K562 (cell line): Measurements from ENCODE around the gene RIN3. TPM values are rescaled to one million over a fixed set of nuclear protein-coding genes. Genes with fewer than 3 reads are reported as not detected.

Experiments used
- ATAC-seq: fragments of 200-7000 bp; cut with Tn5 transposase; 3 replicates; pipeline ENCODE4 v1.9.1; 2020; ENCODE audit warnings: moderate library complexity
- BruUV-seq: library from RNA; stranded (reverse); fragments of 400-500 nt; replicated peaks from 2 replicates; lab custom pipeline; 2021; lab: Mats Ljungman, UMichigan
- CTCF ChIA-PET: fragments of 300-600 bp; formaldehyde crosslinking; extraction: SDS; loops from one replicate; lab custom pipeline; 2021; ENCODE audit warnings: low intra/inter-chr PET ratio; lab: Yijun Ruan, JAX
- POLR2A ChIA-PET: fragments of 300-600, 350-650 bp; sonication (Branson Sonifier 250); formaldehyde crosslinking; extraction: SDS; loops from one replicate; lab custom pipeline; 2021; ENCODE audit warnings: antibody characterized with exemption, inconsistent platforms; lab: Yijun Ruan, JAX
- DNase-seq, 4 experiments: peaks; one replicate each; pipeline versions ENCODE4 v3.0.0 to v3.0.0-alpha.2; 2011 to 2018; ENCODE audit warnings: low spot score in 3 of 4, mixed read lengths in 3 of 4; ENCODE audit errors: extremely low read depth in 1 of 4
- FAIRE-seq: peaks from 2 replicates; lab custom pipeline; 2011; peaks lifted over from hg19 to GRCh38; lab: Jason Lieb, UNC
- H2AFZ ChIP-seq: 2 replicates; pipeline ENCODE4 v1.6.0; 2011; ENCODE audit warnings: low read depth, low read length, control low read depth, inconsistent platforms
- H3K27ac ChIP-seq: fragments of 200-600 bp; 3 replicates; pipeline ENCODE4 v1.8.0; 2011; ENCODE audit warnings: low read depth, mild to moderate bottlenecking, control low read depth, inconsistent platforms, low read length, moderate library complexity, mixed read lengths; ENCODE audit errors: extremely low read depth
- H3K27me3 ChIP-seq, 2 experiments: fragments of 300-600 bp in 1 of 2; 2 replicates in 1 of 2; 3 replicates in 1 of 2; pipeline versions ENCODE4 v1.6.0 to v1.8.0; 2011; ENCODE audit warnings: inconsistent platforms in 2 of 2, low read length in 2 of 2, mild to moderate bottlenecking in 1 of 2, mixed read lengths in 1 of 2, moderate library complexity in 1 of 2; ENCODE audit not compliant: control insufficient read depth in 2 of 2, insufficient read depth in 2 of 2
- H3K36me3 ChIP-seq: fragments of 300-600 bp; 3 replicates; pipeline ENCODE4 v1.8.0; 2011; ENCODE audit warnings: mild to moderate bottlenecking, low read length, inconsistent platforms; ENCODE audit not compliant: control insufficient read depth, insufficient read depth
- H3K4me1 ChIP-seq, 2 experiments: fragments of 200-600 bp in 1 of 2; replicated peaks in 1 of 2; 2 replicates in 1 of 2; 3 replicates in 1 of 2; pipeline versions ENCODE4 v1.5.1 to v1.8.0; 2011; ENCODE audit warnings: inconsistent platforms in 2 of 2, low read length in 2 of 2, mild to moderate bottlenecking in 1 of 2, mixed read lengths in 1 of 2, moderate library complexity in 1 of 2; ENCODE audit not compliant: control insufficient read depth in 2 of 2, insufficient read depth in 2 of 2
- H3K4me2 ChIP-seq: 2 replicates; pipeline ENCODE4 v1.6.1; 2011; ENCODE audit warnings: low read length, control low read depth, inconsistent platforms, mixed read lengths; ENCODE audit not compliant: insufficient read depth
- H3K4me3 ChIP-seq: fragments of 200-600 bp; sonication (generic), shearing (Covaris generic); 2 replicates; pipeline ENCODE4 v1.5.1; 2016; ENCODE audit warnings: control low read depth, inconsistent platforms
- H3K79me2 ChIP-seq: fragments of 200-600 bp; 3 replicates; pipeline ENCODE4 v1.8.0; 2011; ENCODE audit warnings: low read length, inconsistent platforms; ENCODE audit not compliant: control insufficient read depth, insufficient read depth
- H3K9ac ChIP-seq, 2 experiments: 2 replicates each; pipeline versions ENCODE4 v1.6.0 to v1.6.1; 2011; ENCODE audit warnings: low read depth in 2 of 2, low read length in 2 of 2, control low read depth in 1 of 2, inconsistent platforms in 1 of 2, mild to moderate bottlenecking in 1 of 2, mixed read lengths in 1 of 2; ENCODE audit not compliant: insufficient read depth in 1 of 2
- H3K9me1 ChIP-seq: one replicate; pipeline ENCODE4 v1.6.0; 2011; ENCODE audit warnings: inconsistent platforms, mild to moderate bottlenecking, low read length, moderate library complexity; ENCODE audit not compliant: control insufficient read depth, insufficient read depth
- H3K9me3 ChIP-seq: replicated peaks from 2 replicates; pipeline ENCODE4 v1.5.1; 2011; ENCODE audit warnings: low read depth, low read length, inconsistent platforms; ENCODE audit not compliant: control insufficient read depth, insufficient read depth
- H4K20me1 ChIP-seq: replicated peaks from 2 replicates; pipeline ENCODE4 v1.6.1; 2011; ENCODE audit warnings: low read length, inconsistent platforms, mixed read lengths; ENCODE audit not compliant: control insufficient read depth, insufficient read depth
- DACH1 ChIP-seq: fragments of 450-650 bp; IDR thresholded peaks from 2 replicates; pipeline ENCODE4 v1.6.1; 2018; ENCODE audit not compliant: partially characterized antibody
- ELF4 ChIP-seq: fragments of 450-650 bp; formaldehyde crosslinking; IDR thresholded peaks from 2 replicates; pipeline ENCODE4 v1.4.0; 2022; ENCODE audit warnings: missing genetic modification characterization
- FOS ChIP-seq: IDR thresholded peaks from 3 replicates; pipeline ENCODE4 v1.6.1; 2011; ENCODE audit not compliant: insufficient read length; ENCODE audit errors: extremely low read depth
- MAFG ChIP-seq: fragments of 450-650 bp; conservative IDR thresholded peaks from 2 replicates; pipeline ENCODE4 v1.6.1; 2016; ENCODE audit warnings: missing genetic modification characterization, missing compliant biosample characterization
- NR1H2 ChIP-seq: sonication (generic); formaldehyde crosslinking; IDR thresholded peaks from 2 replicates; pipeline ENCODE4 v1.4.0; 2020; ENCODE audit warnings: mild to moderate bottlenecking, missing genetic modification reagents
- RBBP5 ChIP-seq: fragments of 200-600 bp; sonication (generic); IDR thresholded peaks from 2 replicates; pipeline ENCODE4 v1.6.1; 2012; ENCODE audit warnings: borderline replicate concordance, mild to moderate bottlenecking, low read length, control low read depth, inconsistent platforms; ENCODE audit not compliant: insufficient read depth, poor library complexity, severe bottlenecking
- ZKSCAN1 ChIP-seq: fragments of 150-350 bp; IDR thresholded peaks from 2 replicates; pipeline ENCODE4 v1.6.1; 2016; ENCODE audit warnings: low read depth, low read length
- ZNF41 ChIP-seq: fragments of 250-450 bp; sonication (Bioruptor Pico); conservative IDR thresholded peaks from 2 replicates; pipeline ENCODE4 v1.4.0; 2020; ENCODE audit warnings: mild to moderate bottlenecking
- ZNF589 ChIP-seq: fragments of 200-800 bp; sonication (Bioruptor generic); IDR thresholded peaks from 2 replicates; pipeline ENCODE4 v1.6.1; 2016; ENCODE audit warnings: low read depth, missing genetic modification characterization, missing compliant biosample characterization
- ZNF695 ChIP-seq: fragments of 450-650 bp; formaldehyde crosslinking; IDR thresholded peaks from 2 replicates; pipeline ENCODE4 v1.4.0; 2020; ENCODE audit warnings: mild to moderate bottlenecking, moderate library complexity
- WGBS: fragments of 100-300 bp; shearing (Covaris generic); methylation state at CpG from one replicate; pipeline ENCODE4 v1.1.6; 2016; ENCODE audit warnings: low coverage, mixed read lengths; ENCODE audit not compliant: insufficient coverage; ENCODE audit errors: missing lambda C conversion rate; 5-methylcytosine and 5-hydroxymethylcytosine counted together
- in situ Hi-C: fragments of 300-500 bp; cut with MboI; formaldehyde crosslinking; loops from 4 replicates; pipeline ENCODE4 v1.15.0; 2018; ENCODE audit warnings: inconsistent platforms, mixed read lengths
- intact Hi-C: fragments of 100-400 bp; cut with micrococcal nuclease; formaldehyde crosslinking; loops from 2 replicates; pipeline ENCODE4 v1.14.2; 2022
- polyA plus RNA-seq, 8 experiments: library from polyadenylated mRNA; depleted of rRNA in 4 of 8; stranded (reverse) in 5 of 8; unstranded in 3 of 8; fragments of >200 nt; fragmentation: Nextera tagmentation in 2 of 8; fragmentation: Illumina TruSeq in 1 of 8; extraction: Ambion mirVana in 2 of 8; extraction: Trizol in 1 of 8; gene quantifications; 2 replicates each; pipeline versions ENCODE4 v1.2.1 to v1.2.3, GENCODE V29; 2011 to 2014; ENCODE audit warnings: inconsistent platforms in 1 of 8, missing spikeins in 1 of 8
- total RNA-seq, 7 experiments: library from RNA; depleted of rRNA in 6 of 7; stranded (reverse); fragments of >200 nt in 6 of 7; fragmentation: Illumina TruSeq in 2 of 7; extraction: Trizol in 2 of 7; gene quantifications; 2 replicates each; pipeline versions ENCODE4 v1.2.1 to v1.2.3, GENCODE V29; 2011 to 2021; ENCODE audit warnings: low replicate concordance in 1 of 7
- TF ChIP-seq, protein P1 (sequence below): fragments of 450-650 bp; formaldehyde crosslinking; IDR thresholded peaks from 2 replicates; pipeline ENCODE4 v1.4.0; 2022; ENCODE audit warnings: missing genetic modification characterization
- TF ChIP-seq, protein P2 (sequence below): fragments of 250-450 bp; sonication (Bioruptor Pico); IDR thresholded peaks from 2 replicates; pipeline ENCODE4 v1.5.0; 2020; ENCODE audit warnings: mild to moderate bottlenecking, borderline replicate concordance
- TF ChIP-seq, protein P3 (sequence below): IDR thresholded peaks from 3 replicates; pipeline ENCODE4 v1.6.1; 2011; ENCODE audit warnings: borderline replicate concordance, mild to moderate bottlenecking, moderate library complexity; ENCODE audit not compliant: insufficient read length; ENCODE audit errors: extremely low read depth

RIN3 gene
- total and polyA plus RNA-seq, 9 of the 15 experiments (the other 6 are each of a cell fraction or from before 2014, with no cell fraction given): 0.01 to 0.49 (median 0.08) TPM; not detected in 5

DNA sequence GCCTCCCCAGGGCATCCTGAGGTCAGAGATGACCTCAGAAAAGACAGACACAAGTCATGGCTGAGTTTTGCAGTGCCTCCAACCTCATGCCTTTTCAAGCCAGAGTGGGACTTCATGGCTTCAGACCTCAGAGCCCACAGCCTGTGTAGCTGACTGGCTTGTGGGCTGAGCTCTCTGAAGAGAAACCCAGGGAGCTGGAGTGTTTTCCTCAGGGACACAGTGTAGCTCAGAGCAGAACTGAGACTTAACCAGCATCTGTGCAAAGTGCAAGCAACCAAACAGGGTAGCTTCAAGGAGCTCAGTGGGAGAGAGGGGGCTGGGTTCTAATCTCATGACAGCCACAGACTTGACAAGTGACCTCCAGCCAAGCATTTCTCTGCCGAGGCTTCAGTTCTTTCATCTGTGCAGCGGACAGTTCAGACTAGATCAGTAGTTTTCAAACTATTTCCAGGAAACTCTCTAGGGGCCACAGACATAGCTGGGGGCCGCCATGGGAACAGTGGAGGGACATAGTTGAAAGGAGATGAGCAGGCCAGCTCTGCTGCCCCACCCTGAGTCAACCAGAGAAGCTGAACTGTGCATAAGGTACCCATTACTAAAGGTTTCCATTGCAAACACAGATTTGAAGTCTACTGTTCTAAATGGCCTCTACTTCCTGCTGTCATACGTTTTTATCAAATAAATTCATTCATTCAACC is 154.8 kb downstream of the RIN3 start:
- FAIRE-seq (no peak), ATAC-seq (no peak), DNase-seq (no peak)
- no peaks in the 10 kb centered on the region for H3K79me2 ChIP-seq
- BruUV-seq: no TSS peak
- no peak overlapping the region for H3K9ac ChIP-seq
- POLR2A ChIA-PET: no interaction called here
- peaks cover 3 to 4% of the 10 kb centered on the region in 2 experiments; a peak in 2 of 5 replicates for H3K27me3 ChIP-seq
- H3K9me1 ChIP-seq: peaks cover 3% of the 10 kb centered on the region
- H2AFZ ChIP-seq: no peak overlapping the region
- in situ Hi-C loops (no loop called here), intact Hi-C loops (no loop called here)
- no peak overlapping the region for H3K27ac ChIP-seq
- no peak overlapping the region for H3K4me2 ChIP-seq
- no peak overlapping the region for H3K4me3 ChIP-seq
- no peaks in the 10 kb centered on the region for H3K9me3 ChIP-seq
- WGBS: 2% methylated on average over 4 of the region's 4 CpGs
- no peaks in the 10 kb centered on the region for H4K20me1 ChIP-seq
- no peaks in the 10 kb centered on the region; a peak in 3 of 5 replicates for H3K4me1 ChIP-seq
- CTCF ChIA-PET: no interaction called here
- no peaks in the 10 kb centered on the region for H3K36me3 ChIP-seq
- TF ChIP-seq, protein P1, sequence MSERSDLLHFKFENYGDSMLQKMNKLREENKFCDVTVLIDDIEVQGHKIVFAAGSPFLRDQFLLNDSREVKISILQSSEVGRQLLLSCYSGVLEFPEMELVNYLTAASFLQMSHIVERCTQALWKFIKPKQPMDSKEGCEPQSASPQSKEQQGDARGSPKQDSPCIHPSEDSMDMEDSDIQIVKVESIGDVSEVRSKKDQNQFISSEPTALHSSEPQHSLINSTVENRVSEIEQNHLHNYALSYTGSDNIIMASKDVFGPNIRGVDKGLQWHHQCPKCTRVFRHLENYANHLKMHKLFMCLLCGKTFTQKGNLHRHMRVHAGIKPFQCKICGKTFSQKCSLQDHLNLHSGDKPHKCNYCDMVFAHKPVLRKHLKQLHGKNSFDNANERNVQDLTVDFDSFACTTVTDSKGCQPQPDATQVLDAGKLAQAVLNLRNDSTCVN: no peak
- TF ChIP-seq, protein P2, sequence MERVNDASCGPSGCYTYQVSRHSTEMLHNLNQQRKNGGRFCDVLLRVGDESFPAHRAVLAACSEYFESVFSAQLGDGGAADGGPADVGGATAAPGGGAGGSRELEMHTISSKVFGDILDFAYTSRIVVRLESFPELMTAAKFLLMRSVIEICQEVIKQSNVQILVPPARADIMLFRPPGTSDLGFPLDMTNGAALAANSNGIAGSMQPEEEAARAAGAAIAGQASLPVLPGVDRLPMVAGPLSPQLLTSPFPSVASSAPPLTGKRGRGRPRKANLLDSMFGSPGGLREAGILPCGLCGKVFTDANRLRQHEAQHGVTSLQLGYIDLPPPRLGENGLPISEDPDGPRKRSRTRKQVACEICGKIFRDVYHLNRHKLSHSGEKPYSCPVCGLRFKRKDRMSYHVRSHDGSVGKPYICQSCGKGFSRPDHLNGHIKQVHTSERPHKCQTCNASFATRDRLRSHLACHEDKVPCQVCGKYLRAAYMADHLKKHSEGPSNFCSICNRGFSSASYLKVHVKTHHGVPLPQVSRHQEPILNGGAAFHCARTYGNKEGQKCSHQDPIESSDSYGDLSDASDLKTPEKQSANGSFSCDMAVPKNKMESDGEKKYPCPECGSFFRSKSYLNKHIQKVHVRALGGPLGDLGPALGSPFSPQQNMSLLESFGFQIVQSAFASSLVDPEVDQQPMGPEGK (CRISPR knock-in tag): no peak
- TF ChIP-seq ZNF41 (CRISPR knock-in tag) (no peak), ZNF589 (no peak), DACH1 (no peak), ELF4 (CRISPR knock-in tag) (no peak), NR1H2 (CRISPR knock-in tag) (no peak), FOS (no peak), ZNF695 (CRISPR knock-in tag) (no peak), ZKSCAN1 (no peak), MAFG (tag) (no peak), RBBP5 (no peak)
- TF ChIP-seq, protein P3, sequence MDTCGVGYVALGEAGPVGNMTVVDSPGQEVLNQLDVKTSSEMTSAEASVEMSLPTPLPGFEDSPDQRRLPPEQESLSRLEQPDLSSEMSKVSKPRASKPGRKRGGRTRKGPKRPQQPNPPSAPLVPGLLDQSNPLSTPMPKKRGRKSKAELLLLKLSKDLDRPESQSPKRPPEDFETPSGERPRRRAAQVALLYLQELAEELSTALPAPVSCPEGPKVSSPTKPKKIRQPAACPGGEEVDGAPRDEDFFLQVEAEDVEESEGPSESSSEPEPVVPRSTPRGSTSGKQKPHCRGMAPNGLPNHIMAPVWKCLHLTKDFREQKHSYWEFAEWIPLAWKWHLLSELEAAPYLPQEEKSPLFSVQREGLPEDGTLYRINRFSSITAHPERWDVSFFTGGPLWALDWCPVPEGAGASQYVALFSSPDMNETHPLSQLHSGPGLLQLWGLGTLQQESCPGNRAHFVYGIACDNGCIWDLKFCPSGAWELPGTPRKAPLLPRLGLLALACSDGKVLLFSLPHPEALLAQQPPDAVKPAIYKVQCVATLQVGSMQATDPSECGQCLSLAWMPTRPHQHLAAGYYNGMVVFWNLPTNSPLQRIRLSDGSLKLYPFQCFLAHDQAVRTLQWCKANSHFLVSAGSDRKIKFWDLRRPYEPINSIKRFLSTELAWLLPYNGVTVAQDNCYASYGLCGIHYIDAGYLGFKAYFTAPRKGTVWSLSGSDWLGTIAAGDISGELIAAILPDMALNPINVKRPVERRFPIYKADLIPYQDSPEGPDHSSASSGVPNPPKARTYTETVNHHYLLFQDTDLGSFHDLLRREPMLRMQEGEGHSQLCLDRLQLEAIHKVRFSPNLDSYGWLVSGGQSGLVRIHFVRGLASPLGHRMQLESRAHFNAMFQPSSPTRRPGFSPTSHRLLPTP: no peak
